NB4 (cell line): ENCODE measurements around the gene NAALADL2.

Experiments
- DNase-seq: peaks from one replicate; pipeline ENCODE4 v3.0.0; 2010; ENCODE audit warnings: low read depth
- H3K4me3 ChIP-seq: one replicate; pipeline ENCODE4 v1.5.1; 2011; ENCODE audit warnings: mild to moderate bottlenecking, low read depth, low read length, moderate library complexity
- CTCF ChIP-seq: IDR thresholded peaks from one replicate; pipeline ENCODE4 v1.5.1; 2012; ENCODE audit warnings: low read depth, low read length
- MAX ChIP-seq: IDR thresholded peaks from 2 replicates; pipeline ENCODE4 v1.6.1; 2011; ENCODE audit warnings: low read depth, low read length
- MYC ChIP-seq: IDR thresholded peaks from 2 replicates; pipeline ENCODE4 v1.6.1; 2011; ENCODE audit warnings: low read depth, low read length
- POLR2A ChIP-seq: IDR thresholded peaks from 2 replicates; pipeline ENCODE4 v1.6.1; 2011; ENCODE audit warnings: mild to moderate bottlenecking; ENCODE audit not compliant: insufficient read length; ENCODE audit errors: extremely low read depth

NAALADL2 gene

GRCh38 chr3:175695251-175695650 lies 836.1 kb downstream of the NAALADL2 start:
- H3K4me3 ChIP-seq = no peak overlapping the region
- TF ChIP-seq MYC = no peak
- DNase-seq = no peak

GRCh38 chr3:175702956-175703355 lies 843.8 kb downstream of the NAALADL2 start:
- H3K4me3 ChIP-seq = no peak overlapping the region
- no peak for TF ChIP-seq MYC
- no peak for TF ChIP-seq MAX
- no peak for TF ChIP-seq CTCF
- TF ChIP-seq POLR2A = no peak
- no peak for DNase-seq

GRCh38 chr3:175704366-175705055 lies 845.4 kb downstream of the NAALADL2 start:
- DNase-seq = no peak
- no peak for TF ChIP-seq CTCF
- no peak for TF ChIP-seq MYC
- no peak for TF ChIP-seq POLR2A
- no peak for TF ChIP-seq MAX
- H3K4me3 ChIP-seq = no peak overlapping the region

- no peak for DNase-seq
- TF ChIP-seq CTCF = no peak
- no peak for TF ChIP-seq MAX
- TF ChIP-seq MYC = no peak
- TF ChIP-seq POLR2A = no peak
- no peak overlapping the region for H3K4me3 ChIP-seq
Measured at GRCh38 chr3:175713268-175713667, 854.1 kb downstream of the NAALADL2 start.

GRCh38 chr3:175716446-175716845 lies 857.3 kb downstream of the NAALADL2 start:
- H3K4me3 ChIP-seq = no peak overlapping the region
- DNase-seq = no peak
- no peak for TF ChIP-seq MYC

- DNase-seq = no peak
- no peak for TF ChIP-seq MAX
- TF ChIP-seq CTCF = no peak
- no peak for TF ChIP-seq POLR2A
- no peak for TF ChIP-seq MYC
- H3K4me3 ChIP-seq = no peak overlapping the region
Measured at GRCh38 chr3:175726228-175726627, 867.1 kb downstream of the NAALADL2 start.

- no peak for DNase-seq
- no peak overlapping the region for H3K4me3 ChIP-seq
- TF ChIP-seq CTCF = no peak
- TF ChIP-seq MYC = no peak
- TF ChIP-seq MAX = no peak
- no peak for TF ChIP-seq POLR2A
Measured at GRCh38 chr3:175728566-175728965, 869.4 kb downstream of the NAALADL2 start.
